ENCODE data around the gene NTN4.
A peak's percentile ranks its signal among the peaks of the same experiment; 100 is the strongest.

Gene NTN4

DNA sequence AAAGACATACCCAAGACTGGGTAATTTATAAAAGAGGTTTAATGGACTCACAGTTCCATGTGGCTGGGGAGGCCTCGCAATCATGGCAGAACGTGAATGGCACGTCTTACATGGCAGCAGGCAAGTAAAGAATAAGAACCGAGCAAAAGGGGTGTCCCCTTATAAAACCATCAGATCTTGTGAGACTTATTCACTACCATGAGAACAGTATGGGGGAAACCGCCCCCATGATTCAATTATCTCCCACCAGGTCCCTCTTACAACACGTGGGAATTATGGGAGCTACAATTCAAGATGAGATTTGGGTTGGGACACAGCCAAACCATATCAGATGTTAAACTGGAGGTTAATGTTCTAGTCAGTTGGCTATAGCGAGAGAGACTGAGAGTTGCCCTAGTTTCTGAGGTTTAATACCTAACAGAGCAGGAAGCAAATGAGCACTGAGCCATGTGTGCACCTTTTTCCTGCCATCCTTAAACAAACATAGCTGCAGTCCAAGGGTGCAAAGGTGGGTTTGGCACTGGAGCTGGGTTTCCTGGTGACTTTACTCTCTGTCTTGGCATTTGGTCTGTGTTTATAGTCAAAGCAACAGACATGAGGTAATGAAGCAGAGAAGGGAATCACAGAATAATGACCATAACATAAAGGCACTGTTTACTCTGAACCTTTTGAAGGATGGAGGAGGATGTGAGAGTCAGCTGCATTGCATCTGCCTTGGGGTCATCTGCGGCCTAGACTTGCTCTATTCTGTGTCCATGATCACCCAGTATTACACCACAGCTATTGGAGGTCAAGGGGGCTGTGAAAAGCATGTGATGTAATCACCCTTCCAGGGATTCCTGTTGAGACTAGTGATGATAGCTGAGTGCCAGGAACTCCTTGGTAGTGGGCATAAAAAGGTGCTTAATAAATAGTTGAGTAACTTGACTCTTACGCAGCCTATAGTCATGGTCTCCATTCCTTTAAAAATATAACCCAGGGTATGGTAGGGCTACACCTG lies 155.6 kb downstream of the NTN4 start:
- no peaks in the 10 kb centered on the region for H3K27me3 Mint-ChIP-seq (ENCODE audit: low read depth)
- TF ChIP-seq, protein P1, sequence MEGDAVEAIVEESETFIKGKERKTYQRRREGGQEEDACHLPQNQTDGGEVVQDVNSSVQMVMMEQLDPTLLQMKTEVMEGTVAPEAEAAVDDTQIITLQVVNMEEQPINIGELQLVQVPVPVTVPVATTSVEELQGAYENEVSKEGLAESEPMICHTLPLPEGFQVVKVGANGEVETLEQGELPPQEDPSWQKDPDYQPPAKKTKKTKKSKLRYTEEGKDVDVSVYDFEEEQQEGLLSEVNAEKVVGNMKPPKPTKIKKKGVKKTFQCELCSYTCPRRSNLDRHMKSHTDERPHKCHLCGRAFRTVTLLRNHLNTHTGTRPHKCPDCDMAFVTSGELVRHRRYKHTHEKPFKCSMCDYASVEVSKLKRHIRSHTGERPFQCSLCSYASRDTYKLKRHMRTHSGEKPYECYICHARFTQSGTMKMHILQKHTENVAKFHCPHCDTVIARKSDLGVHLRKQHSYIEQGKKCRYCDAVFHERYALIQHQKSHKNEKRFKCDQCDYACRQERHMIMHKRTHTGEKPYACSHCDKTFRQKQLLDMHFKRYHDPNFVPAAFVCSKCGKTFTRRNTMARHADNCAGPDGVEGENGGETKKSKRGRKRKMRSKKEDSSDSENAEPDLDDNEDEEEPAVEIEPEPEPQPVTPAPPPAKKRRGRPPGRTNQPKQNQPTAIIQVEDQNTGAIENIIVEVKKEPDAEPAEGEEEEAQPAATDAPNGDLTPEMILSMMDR (IDR thresholded peaks at IDR 0.05; ENCODE audit: unreplicated experiment in 3 of 3), result no peak
- H3K36me3 Mint-ChIP-seq (ENCODE audit: low read depth), result no peaks in the 10 kb centered on the region
- peak overlapping the region; percentile 71 to 91 (median 90) for H3K27ac Mint-ChIP-seq
- H3K4me3 Mint-ChIP-seq, result no peak overlapping the region
- H3K4me1 Mint-ChIP-seq, result peaks cover 18% of the 10 kb centered on the region
- H3K9me3 Mint-ChIP-seq, result no peaks in the 10 kb centered on the region

DNA sequence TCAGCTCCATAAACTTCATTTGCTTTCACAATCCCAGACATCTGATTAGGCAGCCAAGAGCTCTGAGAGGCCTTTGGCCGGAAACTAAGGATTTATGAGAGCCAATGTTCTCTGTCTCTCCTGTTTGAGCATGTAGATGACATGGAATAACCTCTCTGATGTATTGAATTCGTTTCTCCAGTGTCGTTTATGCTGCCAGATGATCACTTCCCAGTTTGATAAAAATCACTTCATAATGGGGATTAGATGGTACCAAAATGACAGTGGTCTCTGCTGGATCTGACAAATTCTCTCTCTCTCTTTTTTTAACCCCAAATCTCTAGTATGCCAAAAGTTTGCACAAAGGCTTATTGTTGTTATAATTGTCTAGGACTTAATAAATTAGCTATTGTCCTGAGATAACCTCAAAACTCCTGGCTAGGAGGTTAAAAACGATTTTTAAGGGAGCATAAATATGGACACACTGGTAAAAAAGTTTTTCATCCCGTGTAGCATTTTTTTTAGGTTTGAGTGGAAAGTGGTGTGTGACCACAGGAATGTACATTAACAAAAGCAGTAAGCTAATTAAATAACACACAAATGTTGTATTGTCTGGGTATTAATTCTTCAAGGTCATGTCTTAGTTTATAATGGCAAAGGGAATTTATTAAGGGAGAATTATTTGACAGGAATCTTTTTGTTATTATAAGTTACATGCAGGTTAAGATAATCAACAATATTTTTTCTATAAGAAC lies 156.7 kb downstream of the NTN4 start:
- Mint-ChIP-seq H3K9me3 (no peaks in the 10 kb centered on the region), H3K36me3 (ENCODE audit: low read depth) (no peaks in the 10 kb centered on the region), H3K4me1 (peaks cover 18% of the 10 kb centered on the region), H3K4me3 (no peak overlapping the region), H3K27me3 (ENCODE audit: low read depth) (peaks cover under 1% of the 10 kb centered on the region), H3K27ac (peak overlapping the region; percentile 71 to 91 (median 90))
- TF ChIP-seq, protein P1 (IDR thresholded peaks at IDR 0.05; ENCODE audit: unreplicated experiment in 3 of 3), result no peak

DNA sequence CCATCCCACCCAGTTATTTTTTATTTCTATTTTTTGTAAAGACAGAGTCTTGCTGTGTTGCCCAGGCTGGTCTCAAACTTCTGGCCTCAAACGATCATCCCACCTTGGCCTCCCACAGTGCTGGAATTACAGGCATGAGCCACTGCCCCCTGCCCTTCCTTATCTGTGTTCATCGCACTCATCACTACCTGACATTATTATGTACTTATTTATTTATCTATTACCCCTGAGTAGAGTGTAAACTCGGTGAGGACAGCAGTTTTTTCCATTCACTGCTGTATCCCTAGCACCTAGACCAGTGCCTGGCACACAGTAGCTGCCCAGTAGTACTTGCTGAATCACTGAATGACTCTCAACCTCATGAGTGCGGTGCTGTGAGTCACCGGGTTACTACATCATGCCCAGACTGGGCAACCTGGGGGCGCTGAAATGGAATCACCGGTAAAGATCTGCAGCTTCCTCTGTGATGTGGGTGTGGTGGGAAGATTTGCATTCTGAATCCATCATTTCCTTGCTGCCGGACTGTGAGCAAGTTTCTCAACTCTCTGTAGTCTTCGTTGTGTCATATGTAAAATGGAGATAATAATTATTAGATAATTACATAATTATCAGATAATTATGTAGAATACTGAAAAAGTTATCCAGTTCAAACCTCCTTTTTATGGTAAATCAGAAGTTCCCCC lies 157.4 kb downstream of the NTN4 start:
- Mint-ChIP-seq H3K4me3 (no peak overlapping the region), H3K27me3 (ENCODE audit: low read depth) (peaks cover 3% of the 10 kb centered on the region), H3K27ac (peak overlapping the region; percentile 71 to 91 (median 90)), H3K9me3 (no peaks in the 10 kb centered on the region), H3K4me1 (peaks cover 18% of the 10 kb centered on the region), H3K36me3 (ENCODE audit: low read depth) (no peaks in the 10 kb centered on the region)
- TF ChIP-seq, protein P1 (IDR thresholded peaks at IDR 0.05; ENCODE audit: unreplicated experiment in 3 of 3), result no peak

DNA sequence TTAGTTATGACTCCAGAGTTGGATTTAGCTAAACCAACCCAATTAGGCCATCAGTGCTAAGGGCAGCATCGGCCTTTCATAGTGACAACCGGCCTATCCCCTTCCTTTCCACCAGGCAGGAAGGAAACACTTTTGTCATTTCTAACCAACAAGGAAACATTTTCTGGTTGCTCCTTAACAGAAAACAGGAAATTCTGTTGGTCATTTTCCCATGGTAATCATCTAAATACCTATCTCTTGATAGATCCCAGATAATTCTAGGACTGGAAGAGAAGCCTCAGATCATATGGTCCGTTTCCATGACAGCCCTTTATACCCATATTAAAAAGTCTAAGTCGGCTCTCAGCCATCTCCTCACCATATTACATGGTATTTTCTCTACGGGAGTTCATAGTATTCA lies 160.1 kb downstream of the NTN4 start:
- TF ChIP-seq, protein P1 (IDR thresholded peaks at IDR 0.05; ENCODE audit: unreplicated experiment in 3 of 3), result no peak
- H3K4me3 Mint-ChIP-seq, result no peak overlapping the region
- no peaks in the 10 kb centered on the region for H3K36me3 Mint-ChIP-seq (ENCODE audit: low read depth)

DNA sequence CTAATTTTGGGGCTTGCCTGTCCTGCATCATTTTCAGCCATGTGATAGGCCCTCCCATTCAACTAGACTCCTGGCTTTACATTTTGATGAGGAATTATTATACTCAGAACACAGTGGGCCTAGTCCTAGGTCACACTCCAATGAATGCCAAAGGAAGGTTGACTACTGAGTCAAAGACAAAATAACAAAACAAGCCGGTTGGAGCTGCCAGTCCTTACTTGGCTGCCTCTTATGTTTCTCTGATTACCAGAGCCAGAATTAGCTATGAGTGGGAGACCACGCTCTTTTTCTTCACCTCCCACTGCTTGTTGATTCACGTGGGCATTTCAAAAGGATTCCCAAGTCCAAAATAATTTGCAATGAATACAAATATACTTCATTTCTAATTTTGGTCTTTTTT lies 161.2 kb downstream of the NTN4 start:
- Mint-ChIP-seq H3K4me3 (no peak overlapping the region), H3K4me1 (peaks cover 9% of the 10 kb centered on the region), H3K27me3 (ENCODE audit: low read depth) (peaks cover 3% of the 10 kb centered on the region), H3K36me3 (ENCODE audit: low read depth) (no peaks in the 10 kb centered on the region), H3K9me3 (no peaks in the 10 kb centered on the region), H3K27ac (no peak overlapping the region)
- TF ChIP-seq, protein P1 (IDR thresholded peaks at IDR 0.05; ENCODE audit: unreplicated experiment in 3 of 3), result no peak

More for the DNA sequence above, 160.1 kb downstream of the NTN4 start:
- Mint-ChIP-seq H3K27ac (no peak overlapping the region), H3K4me1 (peaks cover 18% of the 10 kb centered on the region), H3K27me3 (ENCODE audit: low read depth) (peaks cover 3% of the 10 kb centered on the region), H3K9me3 (no peaks in the 10 kb centered on the region)
